ENCODE data around the gene NR5A1.

DNA sequence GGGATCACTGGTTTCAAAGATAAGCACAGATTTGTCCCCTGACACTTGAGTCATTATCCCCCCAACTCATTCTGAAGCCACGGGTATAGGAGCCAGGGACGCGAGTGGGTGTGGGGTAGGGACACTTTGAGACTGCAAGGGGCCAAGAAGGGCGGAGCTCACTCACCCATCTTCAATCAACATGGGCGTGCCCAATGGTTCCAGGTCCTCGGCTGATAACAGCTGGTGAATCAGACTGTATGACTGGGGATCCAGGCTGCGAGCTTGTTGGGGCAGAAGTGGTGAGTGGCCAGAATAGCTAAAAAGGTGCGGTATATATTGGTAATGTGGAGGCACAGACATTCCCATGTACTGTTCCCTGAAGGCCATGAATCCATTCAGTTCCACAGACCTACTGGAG is 30.7 kb upstream of the NR5A1 start:
- TF ChIP-seq, protein P1, sequence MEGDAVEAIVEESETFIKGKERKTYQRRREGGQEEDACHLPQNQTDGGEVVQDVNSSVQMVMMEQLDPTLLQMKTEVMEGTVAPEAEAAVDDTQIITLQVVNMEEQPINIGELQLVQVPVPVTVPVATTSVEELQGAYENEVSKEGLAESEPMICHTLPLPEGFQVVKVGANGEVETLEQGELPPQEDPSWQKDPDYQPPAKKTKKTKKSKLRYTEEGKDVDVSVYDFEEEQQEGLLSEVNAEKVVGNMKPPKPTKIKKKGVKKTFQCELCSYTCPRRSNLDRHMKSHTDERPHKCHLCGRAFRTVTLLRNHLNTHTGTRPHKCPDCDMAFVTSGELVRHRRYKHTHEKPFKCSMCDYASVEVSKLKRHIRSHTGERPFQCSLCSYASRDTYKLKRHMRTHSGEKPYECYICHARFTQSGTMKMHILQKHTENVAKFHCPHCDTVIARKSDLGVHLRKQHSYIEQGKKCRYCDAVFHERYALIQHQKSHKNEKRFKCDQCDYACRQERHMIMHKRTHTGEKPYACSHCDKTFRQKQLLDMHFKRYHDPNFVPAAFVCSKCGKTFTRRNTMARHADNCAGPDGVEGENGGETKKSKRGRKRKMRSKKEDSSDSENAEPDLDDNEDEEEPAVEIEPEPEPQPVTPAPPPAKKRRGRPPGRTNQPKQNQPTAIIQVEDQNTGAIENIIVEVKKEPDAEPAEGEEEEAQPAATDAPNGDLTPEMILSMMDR (IDR thresholded peaks at IDR 0.05) = no peak
- TF ChIP-seq POLR2A (IDR thresholded peaks at IDR 0.05) = no peak
